TTC549 (cell line): ENCODE measurements around the gene GLTP.

Experiments used
- FAIRE-seq: peaks from 2 replicates; lab custom pipeline; 2012; peaks lifted over from hg19 to GRCh38; lab: Jason Lieb, UNC

Gene GLTP

GRCh38 chr12:109820816-109821381 is 59.4 kb downstream of the GLTP start:
- no peak for FAIRE-seq

- no peak for FAIRE-seq
Observed at GRCh38 chr12:109818905-109819500, 61.3 kb downstream of the GLTP start.

- FAIRE-seq: no peak
Observed at GRCh38 chr12:109818253-109818652, 62.1 kb downstream of the GLTP start.

- no peak for FAIRE-seq
Observed at GRCh38 chr12:109817627-109818231, 62.6 kb downstream of the GLTP start.

DNA sequence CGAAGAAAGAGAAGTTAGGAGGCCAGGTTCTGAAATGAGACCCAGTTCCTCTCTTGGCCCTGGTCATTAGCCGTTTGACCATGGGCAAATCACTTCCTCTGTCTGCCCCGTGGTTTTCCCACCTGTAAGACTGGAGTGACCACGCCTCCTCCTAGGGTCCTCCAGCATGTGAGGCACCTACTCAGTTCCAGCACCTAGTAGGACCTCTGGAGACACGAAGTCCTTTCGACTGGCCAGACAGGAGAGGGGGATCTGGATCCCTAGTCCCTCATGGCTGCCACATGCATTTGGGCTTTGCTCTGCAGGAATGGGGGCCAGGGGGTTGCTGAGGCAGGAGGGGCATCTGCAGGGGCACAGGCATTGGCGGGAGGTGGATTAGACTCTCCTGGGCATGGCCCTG is 63.5 kb downstream of the GLTP start:
- FAIRE-seq: no peak

DNA sequence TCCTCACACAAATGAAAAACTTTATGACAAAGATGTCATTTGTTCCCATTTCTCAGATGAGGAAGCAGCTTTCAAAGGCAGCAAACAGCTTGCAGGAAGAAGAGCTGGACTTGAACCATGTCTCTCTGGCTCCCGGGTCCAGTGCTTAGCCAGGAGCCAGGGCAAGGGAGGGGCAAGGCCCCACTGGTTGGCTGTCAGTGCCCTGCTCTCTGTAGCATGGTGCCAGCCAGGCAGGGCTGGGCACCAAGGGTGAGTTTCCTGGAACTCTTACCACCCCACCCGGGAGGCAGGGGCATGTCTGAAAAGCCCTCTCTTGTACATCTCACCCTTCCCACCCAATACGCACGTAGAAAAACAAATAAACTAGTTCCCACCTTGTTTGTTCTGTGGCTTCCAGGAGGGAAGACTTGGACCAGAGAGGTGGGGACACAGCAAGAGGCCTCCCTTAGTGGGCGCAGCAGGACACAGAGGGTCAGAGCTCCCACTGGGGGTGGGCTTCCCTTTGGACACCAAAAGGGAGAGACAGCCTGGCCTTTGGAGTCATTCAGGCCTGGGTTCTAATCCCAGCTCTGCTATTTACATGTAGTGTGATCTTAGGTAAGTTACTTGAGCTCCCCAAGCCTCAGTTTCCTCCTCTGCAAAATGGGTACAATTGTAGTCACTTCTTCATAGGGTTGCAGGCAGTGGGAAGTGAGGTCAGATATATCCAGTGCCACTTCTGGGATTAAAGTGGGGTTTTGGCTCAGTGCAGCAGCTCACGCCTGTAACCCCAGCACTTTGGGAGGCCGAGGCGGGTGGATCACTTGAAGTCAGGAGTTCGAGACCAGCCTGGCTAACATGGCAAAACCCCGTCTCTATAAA is 64.4 kb downstream of the GLTP start:
- no peak for FAIRE-seq

- no peak for FAIRE-seq
Observed at GRCh38 chr12:109815225-109815624, 65.1 kb downstream of the GLTP start.

- no peak for FAIRE-seq
Observed at GRCh38 chr12:109814600-109815150, 65.7 kb downstream of the GLTP start.

GRCh38 chr12:109813810-109814416 is 66.4 kb downstream of the GLTP start:
- FAIRE-seq: no peak

GRCh38 chr12:109811624-109811995 is 68.7 kb downstream of the GLTP start:
- FAIRE-seq: no peak

GRCh38 chr12:109810954-109811623 is 69.3 kb downstream of the GLTP start:
- FAIRE-seq: no peak

- FAIRE-seq: no peak
Observed at GRCh38 chr12:109808876-109809646, 71.3 kb downstream of the GLTP start.

DNA sequence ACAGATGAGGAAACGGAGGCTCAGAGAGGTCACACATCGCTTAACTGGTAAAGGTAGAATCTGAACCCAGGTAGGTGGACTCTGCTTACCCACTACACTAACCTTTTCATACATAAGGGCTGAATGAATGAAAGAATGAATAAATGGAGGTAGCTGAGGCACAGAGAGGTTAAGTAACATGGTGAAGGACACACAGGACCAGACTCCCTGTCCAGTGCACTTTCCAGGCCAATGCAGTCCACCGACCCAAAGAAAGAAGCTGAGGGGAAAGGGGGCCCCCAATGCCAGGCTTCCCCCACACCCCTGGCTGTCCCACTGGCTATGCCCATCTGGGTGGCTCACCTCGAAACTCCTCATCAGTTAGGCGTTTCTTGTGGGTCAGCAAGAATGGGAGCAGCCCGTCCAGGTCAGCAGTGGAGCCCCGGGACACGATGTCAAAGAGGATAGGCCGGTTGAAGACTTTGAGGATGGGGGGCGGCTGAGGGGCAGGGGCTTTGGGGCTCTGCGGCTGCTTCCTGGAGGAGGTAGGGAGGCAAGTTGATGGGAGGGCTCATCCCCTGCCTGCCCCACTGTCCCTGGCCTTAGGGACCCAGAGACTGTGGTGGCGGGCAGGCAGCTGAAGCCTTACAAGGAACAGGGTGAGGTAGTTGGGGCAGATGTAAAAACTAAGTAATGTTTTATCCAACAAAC is 72.2 kb downstream of the GLTP start:
- no peak for FAIRE-seq

GRCh38 chr12:109804820-109805761 is 75.2 kb downstream of the GLTP start:
- FAIRE-seq: no peak

GRCh38 chr12:109803678-109804077 is 76.7 kb downstream of the GLTP start:
- FAIRE-seq: no peak

GRCh38 chr12:109802828-109803227 is 77.5 kb downstream of the GLTP start:
- no peak for FAIRE-seq
